Hindlimb muscle (tissue), 1 donor: ENCODE data around the gene NFATC3. TPM values are rescaled to one million over a fixed set of nuclear protein-coding genes. Genes with fewer than 3 reads are reported as not detected.
A peak's percentile ranks its signal among the peaks of the same experiment; 100 is the strongest.

Experiments
- DNase-seq: peaks from one replicate; pipeline ENCODE4 v3.0.0-alpha.2; 2013
- polyA plus RNA-seq: library from polyadenylated mRNA; unstranded; fragments of 120-200 nt; gene quantifications from one replicate; pipeline ENCODE4 v1.2.1, GENCODE V29; 2013; ENCODE audit not compliant: insufficient read length

NFATC3 gene
- polyA plus RNA-seq, 1 donor: 30.2 TPM

DNA sequence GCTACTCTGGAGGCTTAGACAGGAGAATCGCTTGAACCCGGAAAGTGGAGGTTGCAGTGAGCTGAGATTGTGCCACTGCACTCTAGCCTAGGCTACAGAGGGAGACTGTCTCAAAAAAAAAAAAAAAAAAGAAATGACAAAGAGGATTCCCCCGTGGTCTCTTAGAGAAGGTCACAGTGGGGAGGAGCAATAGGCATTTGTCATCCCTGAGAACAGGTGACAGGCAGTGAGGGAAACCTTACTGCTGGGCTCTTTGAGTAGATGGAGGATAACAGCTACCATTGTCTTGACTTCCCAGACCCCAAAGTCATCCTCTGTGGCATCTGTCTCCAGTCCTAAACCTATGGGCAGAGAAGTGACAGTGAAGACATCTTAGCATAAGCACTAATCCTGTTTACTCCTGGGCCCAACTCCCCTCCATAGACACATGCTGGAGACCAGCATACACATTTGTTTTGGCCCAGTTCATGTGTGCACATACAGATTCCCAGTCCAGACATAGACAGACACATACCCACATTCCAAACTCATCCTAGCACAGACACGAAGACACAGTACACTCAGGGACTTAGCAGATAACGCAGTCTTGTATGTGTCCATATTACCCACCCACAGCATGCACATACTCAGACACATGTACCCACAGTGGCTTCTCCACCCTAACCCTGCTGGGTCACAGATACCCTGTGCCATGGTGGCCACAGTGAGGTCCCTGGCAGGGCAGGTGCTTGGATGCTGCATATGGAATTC, 148.1 kb downstream of the NFATC3 start:
- no peak for DNase-seq

DNA sequence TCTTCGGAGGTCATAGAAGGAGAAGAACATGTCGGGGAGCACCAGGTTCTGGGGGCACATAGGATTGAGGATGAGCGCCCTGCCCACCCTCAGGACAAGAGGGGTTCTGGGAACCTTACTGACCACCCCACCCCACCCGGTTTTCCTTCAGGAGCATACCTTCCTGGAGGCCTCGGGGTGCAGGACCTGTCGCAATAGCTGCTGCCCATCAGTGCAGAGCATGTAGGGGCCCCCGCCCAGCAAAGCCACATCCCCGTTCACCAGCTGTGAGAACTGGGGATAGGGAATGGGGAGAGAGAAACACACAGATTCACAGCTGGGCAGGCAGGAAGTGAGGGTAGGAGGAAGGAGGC, 148.6 kb downstream of the NFATC3 start:
- no peak for DNase-seq

DNA sequence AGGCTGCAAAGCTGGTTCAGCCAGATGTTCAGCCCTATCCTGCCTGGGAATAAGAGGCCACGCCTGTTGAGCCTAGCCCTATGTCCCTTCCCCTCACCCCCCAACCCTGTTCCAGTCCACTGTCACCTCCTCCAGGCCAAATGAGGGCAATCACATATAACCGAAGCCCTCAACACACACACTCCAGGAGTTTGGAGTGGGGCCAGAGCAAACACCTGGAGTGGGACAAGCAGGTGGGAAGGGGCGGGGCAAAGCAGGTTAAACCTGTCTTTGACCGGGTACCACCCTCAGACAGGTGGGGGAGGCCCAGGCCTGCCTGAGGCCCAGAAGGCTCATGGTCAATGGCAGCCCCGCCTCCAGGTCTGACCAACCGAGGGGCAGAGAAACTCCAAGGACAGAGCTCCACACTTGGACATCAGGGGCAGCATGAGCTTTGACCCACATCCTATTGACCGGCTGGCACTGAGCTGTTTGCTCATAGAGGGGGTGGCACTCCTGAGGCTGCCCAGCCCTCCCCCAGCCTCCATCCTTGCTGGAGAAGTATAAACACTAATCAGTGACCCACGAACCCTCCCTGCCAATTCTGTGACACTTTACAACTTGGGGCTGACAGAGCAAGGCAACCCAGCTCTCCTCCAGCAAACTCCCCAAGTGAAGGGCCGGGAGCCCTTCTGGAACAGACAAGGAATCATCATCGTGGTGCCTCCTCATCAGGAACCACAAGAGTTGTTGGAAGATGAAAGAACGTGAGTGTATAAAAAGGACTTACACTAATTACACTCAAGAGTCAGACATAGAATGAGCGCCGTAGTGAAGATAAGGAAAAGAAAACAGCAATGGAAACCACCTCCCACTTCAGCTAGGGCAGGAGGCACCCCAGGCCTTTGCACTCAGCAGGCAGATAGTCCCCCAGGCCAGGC, 149.3 kb downstream of the NFATC3 start:
- DNase-seq: no peak

DNA sequence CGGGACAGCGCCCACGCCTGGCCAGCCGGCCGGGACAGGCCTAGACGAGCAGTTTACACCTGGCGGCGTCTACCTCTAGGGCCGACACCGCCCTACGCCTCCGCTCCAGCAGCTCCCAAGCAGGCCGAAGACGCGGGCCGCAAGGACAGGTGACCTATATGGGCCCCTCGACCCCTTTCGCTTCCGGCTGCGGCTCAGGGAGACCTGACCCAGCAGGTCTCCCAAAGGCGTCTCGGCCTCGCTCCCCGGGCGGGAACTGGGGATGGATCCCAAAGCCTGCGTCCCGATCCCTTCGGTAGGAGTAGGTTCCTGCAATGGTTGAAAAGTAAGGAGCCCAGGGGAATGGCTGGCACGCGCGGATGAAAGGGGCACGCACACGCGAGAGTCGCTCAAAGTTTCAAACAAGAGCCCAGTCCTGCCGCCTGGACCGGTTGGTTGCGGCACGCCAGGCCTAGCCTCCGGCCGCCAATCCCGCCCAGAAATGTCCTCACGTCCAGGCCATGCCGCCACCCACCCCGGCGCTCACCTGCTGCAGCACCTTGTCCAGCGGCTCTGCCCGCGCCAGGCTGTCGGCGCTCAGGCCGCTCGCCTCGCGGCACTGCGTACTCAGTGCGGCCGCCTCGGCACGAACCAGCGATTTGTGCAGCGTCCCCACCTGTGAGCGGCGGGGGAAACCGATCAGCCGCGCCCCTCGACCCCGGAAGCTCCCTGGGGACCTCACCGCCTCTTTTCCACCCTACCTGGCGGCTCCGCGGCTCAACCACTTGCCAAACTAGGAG, 150.1 kb downstream of the NFATC3 start:
- no peak for DNase-seq

DNA sequence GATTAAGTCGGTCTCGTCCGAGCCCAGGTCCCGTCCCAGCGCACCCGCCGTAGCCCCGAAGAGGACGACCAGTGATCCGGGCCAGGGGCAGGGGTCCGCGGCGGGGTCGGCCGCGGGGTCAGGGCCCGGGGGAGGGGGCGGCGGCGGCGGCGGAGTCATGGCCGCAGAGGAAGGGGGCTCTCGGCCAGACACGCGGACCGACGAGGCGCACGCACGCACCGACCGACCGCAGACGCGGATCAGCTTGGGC, 150.6 kb downstream of the NFATC3 start, which contains the start of gene ESRP2:
ESRP2 (minus strand) TSS at position 241 of the 250 bp plus-strand sequence; CDS start at position 159, 82 bp downstream.
- no peak for DNase-seq

DNA sequence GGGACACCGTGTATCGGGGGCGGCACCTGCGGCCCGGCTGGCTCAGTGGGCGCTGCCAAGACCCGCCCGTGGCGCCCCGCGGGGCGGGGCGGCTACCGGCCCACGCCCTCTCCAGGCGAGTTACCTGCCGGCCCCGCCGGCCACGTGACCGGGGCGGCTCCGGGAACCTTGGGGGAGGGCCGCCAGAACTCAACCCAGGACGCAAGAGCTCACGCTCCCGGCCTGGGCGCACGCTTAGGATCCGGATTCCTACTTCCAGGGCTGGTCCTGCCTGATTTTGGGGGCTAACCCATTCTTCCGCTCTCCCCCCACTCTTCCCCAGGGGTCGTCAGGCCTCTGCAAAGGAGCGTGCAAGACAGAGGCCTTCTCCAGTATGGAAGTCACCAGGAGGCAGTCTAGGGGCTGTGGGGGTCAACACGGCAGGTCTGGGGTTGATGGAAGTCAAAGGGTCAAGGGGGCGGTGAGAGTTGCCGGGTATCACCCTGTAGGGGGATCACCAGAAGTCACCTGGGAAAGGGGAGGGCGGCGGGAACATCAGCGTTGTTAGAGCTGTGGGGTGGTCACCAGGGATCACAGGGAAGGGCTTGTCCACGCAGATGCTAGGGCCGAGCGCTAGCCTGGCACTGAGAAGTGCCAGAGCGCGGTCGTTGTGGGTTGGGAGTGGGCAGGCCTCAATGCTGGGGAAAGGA, 151.1 kb downstream of the NFATC3 start:
- no peak for DNase-seq

DNA sequence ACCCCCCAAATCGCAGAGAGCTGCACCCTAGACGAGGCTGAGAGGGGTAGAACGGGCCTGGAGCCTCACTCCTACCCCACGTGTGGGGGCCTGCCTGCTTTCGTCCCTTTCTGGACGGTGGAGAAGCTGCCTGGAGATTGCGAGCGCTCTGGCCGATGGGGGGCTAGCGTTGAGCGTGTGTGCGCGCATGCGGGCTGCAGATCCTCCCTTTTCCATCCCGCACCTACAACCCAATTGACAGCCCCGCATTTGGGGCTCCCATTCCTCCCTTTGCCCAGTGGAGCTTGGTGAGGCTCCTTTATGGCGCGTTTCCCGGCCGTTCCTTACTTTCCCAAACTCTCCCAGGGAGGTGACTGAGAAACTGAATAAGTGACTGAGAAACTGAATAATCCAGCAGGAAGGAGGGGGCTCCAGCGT, 151.7 kb downstream of the NFATC3 start:
- no peak for DNase-seq

DNA sequence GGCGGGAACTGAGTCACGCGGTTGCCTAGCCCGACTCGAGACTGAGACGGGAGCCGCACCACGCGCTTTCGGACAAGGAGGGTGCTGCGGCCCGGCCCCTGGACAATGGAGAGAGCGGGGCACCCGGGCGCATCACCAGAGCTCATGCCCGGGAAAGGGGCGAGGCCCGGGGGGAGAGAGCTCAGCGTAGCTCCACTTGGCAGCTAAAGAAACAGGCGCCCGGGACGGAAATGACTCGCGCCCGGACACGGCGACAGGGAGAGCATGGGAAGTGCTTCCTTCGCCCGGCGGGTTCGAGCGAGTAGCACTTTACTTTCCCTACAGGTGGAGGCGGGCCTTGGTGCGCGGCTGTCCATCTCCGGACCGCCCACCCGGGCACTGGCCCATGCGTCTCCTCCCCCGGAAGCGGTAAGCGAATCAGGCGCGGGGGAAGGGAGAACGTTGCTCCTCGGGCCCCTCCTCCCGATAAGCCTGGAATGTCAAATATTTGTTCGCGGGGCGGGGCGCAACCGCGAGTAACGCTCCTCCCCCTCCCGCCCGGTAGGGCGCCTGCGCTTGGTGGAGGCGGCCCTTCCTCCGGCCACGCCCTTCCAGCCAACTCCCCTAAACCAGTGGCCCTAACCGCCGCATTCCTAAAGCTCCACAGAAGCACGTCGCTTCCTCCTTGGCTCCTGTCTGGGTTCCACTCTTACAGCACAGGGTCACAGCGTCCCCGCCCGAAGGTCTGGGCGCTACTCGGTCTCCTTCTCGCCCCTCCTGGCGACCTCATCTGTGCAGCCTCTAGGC, 152.3 kb downstream of the NFATC3 start:
- peak; percentile 95 for DNase-seq

DNA sequence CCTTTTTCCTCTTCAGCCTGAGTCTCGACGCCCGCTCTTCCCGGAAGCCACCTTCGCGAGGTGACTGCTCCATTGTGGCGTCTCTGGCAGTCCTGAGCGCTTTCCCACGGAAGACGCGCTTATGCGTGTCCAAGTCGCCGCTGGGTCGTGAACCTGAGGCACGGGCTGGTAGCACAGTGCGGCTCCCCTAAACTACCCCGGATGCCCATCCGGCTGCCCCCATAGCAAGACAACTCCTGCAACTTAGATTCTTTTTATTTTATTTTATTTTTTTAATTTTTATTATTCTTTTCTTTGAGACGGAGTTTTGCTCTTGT, 152.8 kb downstream of the NFATC3 start:
- DNase-seq: no peak

DNA sequence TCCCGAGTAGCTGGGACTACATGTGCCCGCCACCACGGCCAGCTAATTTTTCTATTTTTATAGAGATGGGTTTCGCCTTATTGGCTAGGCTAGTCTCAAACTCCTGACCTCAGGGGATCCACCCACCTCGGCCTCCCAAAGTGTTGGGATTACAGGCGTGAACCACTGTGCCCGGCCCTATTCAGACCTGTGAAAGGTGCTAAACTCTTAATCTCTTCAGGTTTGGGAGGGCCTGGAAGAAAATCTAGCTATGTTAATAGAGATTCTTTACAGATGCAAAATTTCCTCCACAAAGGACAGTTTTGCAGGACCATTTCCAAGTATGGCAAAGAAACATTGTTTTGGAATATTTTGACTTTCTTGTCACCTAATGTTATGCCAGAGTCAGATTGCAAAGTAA, 156.9 kb downstream of the NFATC3 start:
- no peak for DNase-seq

DNA sequence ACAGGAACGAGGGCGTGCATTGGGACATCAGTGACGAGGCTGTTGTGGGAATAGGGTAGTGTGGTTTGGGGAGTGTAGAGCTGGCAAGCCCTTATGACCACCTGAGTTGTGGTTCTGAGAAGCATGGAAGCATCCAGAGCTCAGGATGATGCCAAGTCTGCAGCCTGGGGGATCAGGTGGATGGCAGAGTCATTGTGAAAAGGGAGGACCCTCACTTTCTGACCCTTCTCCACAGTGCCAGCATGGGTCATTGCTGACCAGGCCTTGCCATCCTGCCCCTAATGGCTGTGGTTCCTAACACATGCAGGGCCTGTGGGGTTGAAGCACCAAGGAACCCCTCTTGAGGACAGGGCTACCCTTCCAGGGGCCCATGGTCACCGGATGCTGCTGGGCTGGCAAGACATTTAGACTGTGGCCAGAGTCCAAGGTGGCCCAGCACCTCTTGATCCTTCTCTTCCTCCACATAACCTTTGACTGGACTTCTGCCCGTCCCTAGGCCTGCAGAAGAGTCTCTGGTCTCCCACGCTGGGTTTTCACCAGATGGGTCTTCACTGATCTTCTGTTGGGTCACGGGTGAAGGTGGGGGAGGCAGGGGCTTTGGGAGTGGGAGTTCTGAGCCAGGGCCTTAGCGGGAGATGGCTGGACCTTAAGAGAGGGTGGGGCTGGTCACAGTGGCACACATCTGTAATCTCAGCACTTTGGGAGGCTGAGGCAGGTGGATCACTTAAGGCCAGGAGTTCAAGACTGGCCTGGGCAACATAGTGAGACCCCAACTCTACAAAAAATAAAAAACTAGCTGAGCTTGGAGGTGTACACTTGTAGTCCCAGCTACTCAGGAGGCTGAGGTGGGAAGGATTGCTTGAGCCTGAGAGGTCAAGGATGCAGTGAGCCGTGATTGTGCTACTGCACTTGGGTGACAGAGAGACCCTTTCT, 158.0 kb downstream of the NFATC3 start:
- DNase-seq: no peak

DNA sequence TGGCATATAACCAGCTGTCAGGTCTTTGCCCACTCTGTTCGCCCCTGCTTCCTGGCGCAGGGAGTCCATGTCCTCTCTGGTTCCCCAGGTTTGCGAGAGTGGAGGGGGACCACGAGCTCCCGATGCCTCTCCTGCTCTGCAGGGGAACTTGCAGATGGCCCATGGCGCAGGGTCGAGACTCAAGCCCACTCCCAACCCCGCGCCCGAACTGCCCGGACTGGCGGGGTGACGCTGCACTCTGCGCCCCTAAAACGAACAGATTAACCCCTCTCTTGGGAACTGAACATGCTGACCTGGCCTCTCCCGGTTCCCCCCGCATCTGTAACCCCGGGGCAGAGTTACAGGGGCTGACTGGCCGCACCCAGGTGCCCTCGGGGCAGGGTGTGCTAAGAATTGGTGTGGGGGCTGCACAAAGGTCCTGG, 159.3 kb downstream of the NFATC3 start:
- DNase-seq: no peak

DNA sequence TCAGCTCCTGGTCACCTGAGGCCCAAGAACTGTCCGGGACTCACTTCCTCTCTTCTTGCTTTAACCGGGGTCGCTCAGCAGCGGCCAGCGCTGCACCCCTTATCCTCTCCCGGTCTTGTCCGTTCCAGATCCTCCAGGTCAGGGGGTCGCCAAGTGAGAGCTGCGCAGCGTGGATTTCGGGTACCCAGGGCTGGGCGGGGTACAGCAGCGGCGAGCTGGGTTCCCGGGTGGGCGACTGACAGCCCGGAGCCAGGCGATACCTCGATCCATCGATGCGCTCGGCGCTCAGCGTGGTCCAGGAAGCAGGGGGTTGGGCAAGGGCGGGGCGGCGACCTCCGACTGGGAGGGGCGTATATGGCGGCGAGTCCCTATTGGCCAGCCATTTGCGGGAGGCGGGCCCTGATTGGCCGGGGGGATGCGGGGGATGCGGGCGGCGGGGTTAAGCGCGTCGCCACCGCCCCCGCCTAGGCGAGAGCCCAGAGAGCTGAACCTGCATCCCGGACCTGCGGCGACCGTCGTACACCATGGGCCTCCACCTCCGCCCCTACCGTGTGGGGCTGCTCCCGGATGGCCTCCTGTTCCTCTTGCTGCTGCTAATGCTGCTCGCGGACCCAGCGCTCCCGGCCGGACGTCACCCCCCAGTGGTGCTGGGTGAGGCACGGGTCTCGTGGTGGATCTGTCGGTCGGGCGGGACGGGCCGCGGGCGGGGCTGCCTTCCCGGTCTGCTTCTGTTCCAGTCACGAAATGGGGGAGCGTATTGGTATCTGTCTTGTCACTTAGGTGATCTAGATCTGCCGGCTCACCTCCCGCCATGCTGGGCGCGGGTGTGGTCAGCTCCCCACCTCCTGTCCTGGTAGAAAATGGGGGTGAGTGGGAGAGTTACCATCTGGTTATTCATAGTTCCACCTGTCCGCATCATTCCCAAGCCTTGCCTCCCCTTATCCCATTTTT, 160.0 kb downstream of the NFATC3 start, which contains the start of gene PLA2G15:
PLA2G15 (plus strand) TSS at position 471 of the 951 bp plus-strand sequence; CDS start at position 525, 54 bp downstream.
- DNase-seq: peak; percentile 97

DNA sequence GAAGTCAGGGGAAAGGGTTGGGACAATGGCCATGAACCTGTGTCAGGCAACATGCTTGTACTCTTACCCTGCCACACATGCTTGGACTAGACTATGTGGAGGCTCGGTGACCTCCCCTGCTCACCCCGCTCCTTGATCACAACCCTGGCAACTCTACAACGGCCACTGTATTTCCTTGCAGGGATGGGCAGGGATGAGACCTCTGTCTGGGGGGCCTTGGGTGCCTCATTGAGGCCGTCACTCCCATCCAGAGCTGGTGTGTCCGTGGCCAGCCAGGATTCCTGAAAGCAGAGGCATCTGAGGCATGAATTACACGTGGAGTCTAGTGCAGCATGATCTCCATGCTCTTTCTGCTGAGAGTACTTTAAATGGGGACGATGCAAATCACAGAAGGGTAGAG, 161.0 kb downstream of the NFATC3 start:
- DNase-seq: no peak

DNA sequence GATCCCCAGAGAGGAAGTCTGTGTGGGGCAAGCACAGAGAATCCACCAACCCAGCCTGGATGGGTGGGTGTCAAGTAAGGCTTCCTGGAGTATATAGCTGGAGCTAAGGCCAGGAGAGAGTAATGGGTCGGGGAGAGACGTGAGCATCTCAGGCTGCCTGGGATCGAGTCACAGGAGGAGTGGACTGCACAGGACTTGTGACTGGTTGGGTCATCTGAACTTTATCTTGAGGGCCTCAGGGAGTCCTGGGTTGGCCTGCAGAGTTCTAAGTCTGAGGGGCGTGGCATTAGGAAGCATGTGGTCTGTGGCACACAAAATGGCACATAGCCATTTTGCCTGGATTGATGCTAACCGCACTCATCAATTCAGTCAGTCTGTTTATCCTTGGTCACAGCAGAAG, 161.5 kb downstream of the NFATC3 start:
- no peak for DNase-seq

DNA sequence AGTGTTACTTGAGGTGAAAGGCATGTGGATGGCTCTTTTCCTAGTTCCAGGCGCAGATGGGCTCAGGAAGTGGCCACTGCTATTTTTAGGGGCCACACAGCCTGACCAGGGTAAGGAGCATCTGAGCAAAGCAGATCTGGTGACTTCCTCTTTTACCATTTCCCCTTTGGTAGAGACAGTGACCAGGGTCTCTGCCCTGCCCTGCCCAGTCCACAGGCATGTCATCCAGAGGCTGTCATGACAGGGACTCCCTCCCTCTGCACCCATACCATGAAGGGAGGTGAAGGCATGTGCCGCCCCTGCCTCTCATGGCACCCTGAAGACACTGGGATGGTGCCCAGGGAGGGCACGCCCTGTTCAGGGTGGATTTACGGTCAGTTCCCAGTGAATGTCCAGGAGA, 162.2 kb downstream of the NFATC3 start:
- DNase-seq: no peak

DNA sequence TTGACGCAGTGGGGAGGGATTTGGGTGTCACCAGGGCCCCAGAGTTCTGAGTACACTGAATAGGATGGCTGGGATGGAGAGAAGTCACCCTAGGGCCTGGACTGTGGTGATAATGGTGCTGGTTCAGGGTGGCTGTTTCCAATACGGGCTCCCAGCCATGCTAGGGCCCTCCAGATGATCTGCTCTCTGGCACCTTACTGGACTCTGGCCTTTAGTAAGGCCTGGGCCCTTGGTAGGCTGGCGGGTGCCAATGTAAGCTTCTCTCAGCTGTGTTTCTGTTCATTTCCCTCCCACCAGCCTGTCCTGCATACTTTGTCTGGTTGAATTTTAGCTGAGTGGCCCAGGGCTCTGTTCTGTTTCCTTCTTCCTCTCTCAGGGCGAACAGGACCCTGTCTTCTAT, 162.8 kb downstream of the NFATC3 start:
- no peak for DNase-seq

DNA sequence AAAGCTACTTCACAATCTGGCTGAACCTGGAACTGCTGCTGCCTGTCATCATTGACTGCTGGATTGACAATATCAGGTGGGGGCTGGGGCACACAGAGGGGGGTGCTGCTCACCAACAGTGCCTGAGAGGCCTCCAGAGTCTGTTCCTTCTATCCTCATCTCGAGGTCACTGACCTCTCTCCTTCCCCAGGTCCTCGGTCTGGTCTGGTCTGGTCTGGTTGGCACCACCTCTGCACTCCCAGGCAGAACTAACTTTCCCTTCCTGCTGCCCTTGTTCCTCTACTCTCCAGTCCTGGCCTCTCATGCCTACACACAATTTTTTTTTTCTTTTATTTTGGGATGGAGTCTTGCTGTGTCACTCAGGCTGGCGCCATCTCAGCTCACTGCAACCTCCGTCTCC, 164.2 kb downstream of the NFATC3 start:
- DNase-seq: no peak

DNA sequence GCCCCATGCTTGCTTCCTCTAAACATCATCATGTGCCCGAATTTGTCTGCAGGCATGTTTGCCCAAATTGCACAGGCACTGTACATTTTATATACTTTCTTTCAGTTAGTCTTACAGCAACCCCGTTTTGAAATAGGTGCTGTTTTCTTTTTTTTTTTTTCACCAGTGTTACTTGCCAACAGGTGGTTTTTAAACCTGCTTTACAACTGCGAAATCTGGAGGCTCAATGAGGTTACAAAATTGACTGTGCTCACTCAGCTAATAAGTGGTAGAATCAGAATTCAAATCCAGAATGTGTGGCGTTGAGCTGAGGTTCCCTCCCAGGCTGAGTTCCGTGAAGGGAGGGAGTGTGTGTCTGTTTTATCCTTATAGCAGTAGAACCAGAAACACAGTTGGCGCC, 165.8 kb downstream of the NFATC3 start:
- DNase-seq: no peak
